KMS-11 (cell line): Measurements from ENCODE around the gene DUOX1.

Experiments used
- H2AFZ ChIP-seq: fragments of 200-600 bp; sonication (generic); 2 replicates; pipeline ENCODE4 v1.6.1; 2016; ENCODE audit warnings: antibody characterized with exemption, mixed run types, low read depth
- H3K27ac ChIP-seq: fragments of 200-600 bp; sonication (generic); 2 replicates; pipeline ENCODE4 v1.6.1; 2016; ENCODE audit warnings: mild to moderate bottlenecking, mixed run types
- H3K27me3 ChIP-seq: fragments of 200-600 bp; sonication (generic); 2 replicates; pipeline ENCODE4 v1.6.1; 2017; ENCODE audit warnings: mild to moderate bottlenecking, low read depth, mixed run types, moderate library complexity; ENCODE audit not compliant: insufficient read depth
- H3K36me3 ChIP-seq: fragments of 200-600 bp; sonication (generic); 2 replicates; pipeline ENCODE4 v1.6.1; 2017; ENCODE audit warnings: mild to moderate bottlenecking, mixed run types; ENCODE audit not compliant: insufficient read depth
- H3K4me1 ChIP-seq: fragments of 200-600 bp; sonication (generic); 2 replicates; pipeline ENCODE4 v1.6.1; 2016; ENCODE audit warnings: mild to moderate bottlenecking, low read depth, mixed run types; ENCODE audit not compliant: poor library complexity, severe bottlenecking
- H3K4me2 ChIP-seq: fragments of 200-600 bp; sonication (generic); 2 replicates; pipeline ENCODE4 v1.7.0; 2016; ENCODE audit warnings: mild to moderate bottlenecking, mixed run types
- H3K4me3 ChIP-seq: fragments of 200-600 bp; sonication (generic); IDR thresholded peaks from 2 replicates; pipeline ENCODE4 v1.6.1; 2017; ENCODE audit warnings: low read depth, low read length, mixed read lengths; ENCODE audit not compliant: insufficient read depth
- H3K79me2 ChIP-seq: fragments of 200-600 bp; sonication (generic); 2 replicates; pipeline ENCODE4 v1.6.1; 2016; ENCODE audit warnings: low read depth, mixed run types; ENCODE audit not compliant: insufficient read depth
- H3K9ac ChIP-seq: fragments of 200-600 bp; sonication (generic); 2 replicates; pipeline ENCODE4 v1.6.1; 2016; ENCODE audit warnings: mild to moderate bottlenecking, mixed run types
- H4K20me1 ChIP-seq: fragments of 200-600 bp; sonication (generic); 2 replicates; pipeline ENCODE4 v1.6.1; 2016; ENCODE audit warnings: mild to moderate bottlenecking, mixed run types; ENCODE audit not compliant: insufficient read depth
- TF ChIP-seq, protein P1 (sequence below): fragments of 200-600 bp; sonication (generic); conservative IDR thresholded peaks from 2 replicates; pipeline ENCODE4 v1.6.1; 2017; ENCODE audit warnings: low read depth, mild to moderate bottlenecking, antibody characterized with exemption, low read length, moderate library complexity, mixed read lengths

Gene DUOX1

DNA sequence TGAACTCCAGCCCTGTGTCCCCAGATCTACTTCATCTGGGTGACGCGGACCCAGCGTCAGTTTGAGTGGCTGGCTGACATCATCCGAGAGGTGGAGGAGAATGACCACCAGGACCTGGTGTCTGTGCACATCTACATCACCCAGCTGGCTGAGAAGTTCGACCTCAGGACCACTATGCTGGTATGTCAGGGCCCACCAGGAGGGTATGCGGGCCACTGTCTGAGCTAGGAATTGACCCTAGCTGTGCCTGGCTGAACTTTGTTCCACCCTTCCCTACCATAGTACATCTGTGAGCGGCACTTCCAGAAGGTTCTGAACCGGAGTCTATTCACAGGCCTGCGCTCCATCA is 33.7 kb downstream of the DUOX1 start:
- Histone ChIP-seq H2AFZ (no peak overlapping the region), H3K27ac (no peak overlapping the region), H3K79me2 (no peaks in the 10 kb centered on the region), H3K4me3 (no peak overlapping the region), H4K20me1 (no peaks in the 10 kb centered on the region), H3K4me1 (peaks cover 13% of the 10 kb centered on the region), H3K36me3 (no peaks in the 10 kb centered on the region), H3K27me3 (no peaks in the 10 kb centered on the region), H3K4me2 (no peak overlapping the region), H3K9ac (no peak overlapping the region)
- TF ChIP-seq, protein P1, sequence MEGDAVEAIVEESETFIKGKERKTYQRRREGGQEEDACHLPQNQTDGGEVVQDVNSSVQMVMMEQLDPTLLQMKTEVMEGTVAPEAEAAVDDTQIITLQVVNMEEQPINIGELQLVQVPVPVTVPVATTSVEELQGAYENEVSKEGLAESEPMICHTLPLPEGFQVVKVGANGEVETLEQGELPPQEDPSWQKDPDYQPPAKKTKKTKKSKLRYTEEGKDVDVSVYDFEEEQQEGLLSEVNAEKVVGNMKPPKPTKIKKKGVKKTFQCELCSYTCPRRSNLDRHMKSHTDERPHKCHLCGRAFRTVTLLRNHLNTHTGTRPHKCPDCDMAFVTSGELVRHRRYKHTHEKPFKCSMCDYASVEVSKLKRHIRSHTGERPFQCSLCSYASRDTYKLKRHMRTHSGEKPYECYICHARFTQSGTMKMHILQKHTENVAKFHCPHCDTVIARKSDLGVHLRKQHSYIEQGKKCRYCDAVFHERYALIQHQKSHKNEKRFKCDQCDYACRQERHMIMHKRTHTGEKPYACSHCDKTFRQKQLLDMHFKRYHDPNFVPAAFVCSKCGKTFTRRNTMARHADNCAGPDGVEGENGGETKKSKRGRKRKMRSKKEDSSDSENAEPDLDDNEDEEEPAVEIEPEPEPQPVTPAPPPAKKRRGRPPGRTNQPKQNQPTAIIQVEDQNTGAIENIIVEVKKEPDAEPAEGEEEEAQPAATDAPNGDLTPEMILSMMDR: no peak

DNA sequence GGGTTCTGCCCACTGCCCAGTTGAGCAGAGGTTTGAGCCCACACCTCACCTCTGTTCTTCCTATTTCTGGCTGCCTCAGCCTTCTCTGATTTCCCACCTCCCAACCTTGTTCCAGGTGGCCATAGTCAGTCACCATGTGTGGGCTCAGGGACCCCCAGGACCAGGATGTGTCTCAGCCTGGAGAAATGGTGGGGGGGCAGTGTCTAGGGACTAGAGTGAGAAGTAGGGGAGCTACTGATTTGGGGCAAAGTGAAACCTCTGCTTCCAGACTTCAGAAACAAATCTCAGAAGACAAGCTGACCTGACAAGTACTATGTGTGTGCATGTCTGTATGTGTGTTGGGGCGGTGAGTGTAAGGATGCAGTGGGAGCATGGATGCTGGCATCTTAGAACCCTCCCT is 35.1 kb downstream of the DUOX1 start:
- H2AFZ ChIP-seq: no peak overlapping the region
- no peak overlapping the region for H3K9ac ChIP-seq
- no peak overlapping the region for H3K4me2 ChIP-seq
- H3K4me3 ChIP-seq: no peak overlapping the region
- no peaks in the 10 kb centered on the region for H4K20me1 ChIP-seq
- TF ChIP-seq, protein P1: no peak
- no peaks in the 10 kb centered on the region for H3K27me3 ChIP-seq
- no peak overlapping the region for H3K27ac ChIP-seq
- H3K4me1 ChIP-seq: peaks cover 13% of the 10 kb centered on the region
- H3K79me2 ChIP-seq: no peaks in the 10 kb centered on the region
- H3K36me3 ChIP-seq: no peaks in the 10 kb centered on the region

DNA sequence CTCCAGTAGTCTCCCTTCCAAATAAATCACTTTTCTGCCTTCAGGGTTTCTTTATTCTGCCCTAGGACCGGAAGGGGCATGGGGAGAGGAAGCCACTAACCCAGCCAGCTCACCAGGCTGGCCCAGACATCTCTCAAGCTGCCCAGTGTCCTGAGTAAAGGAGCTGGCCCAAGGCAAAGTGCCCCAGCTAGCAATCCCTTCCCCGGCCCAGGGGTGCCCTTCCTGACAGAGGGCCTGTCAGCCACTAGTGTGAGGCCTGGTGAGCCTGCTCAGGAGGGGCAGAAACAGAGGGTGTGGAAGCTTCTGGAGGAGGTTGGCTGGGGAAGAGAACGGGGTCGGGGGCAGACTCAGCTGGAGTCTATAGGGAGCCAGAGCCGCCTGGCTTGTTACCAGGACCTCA is 35.7 kb downstream of the DUOX1 start:
- Histone ChIP-seq H3K4me1 (peaks cover 13% of the 10 kb centered on the region), H3K27me3 (no peaks in the 10 kb centered on the region), H3K36me3 (no peaks in the 10 kb centered on the region), H2AFZ (no peak overlapping the region), H3K27ac (no peak overlapping the region), H3K4me2 (no peak overlapping the region; the same call in 1 of the 2 replicates), H3K9ac (no peak overlapping the region), H4K20me1 (no peaks in the 10 kb centered on the region), H3K79me2 (no peaks in the 10 kb centered on the region), H3K4me3 (no peak overlapping the region)
- TF ChIP-seq, protein P1: no peak

DNA sequence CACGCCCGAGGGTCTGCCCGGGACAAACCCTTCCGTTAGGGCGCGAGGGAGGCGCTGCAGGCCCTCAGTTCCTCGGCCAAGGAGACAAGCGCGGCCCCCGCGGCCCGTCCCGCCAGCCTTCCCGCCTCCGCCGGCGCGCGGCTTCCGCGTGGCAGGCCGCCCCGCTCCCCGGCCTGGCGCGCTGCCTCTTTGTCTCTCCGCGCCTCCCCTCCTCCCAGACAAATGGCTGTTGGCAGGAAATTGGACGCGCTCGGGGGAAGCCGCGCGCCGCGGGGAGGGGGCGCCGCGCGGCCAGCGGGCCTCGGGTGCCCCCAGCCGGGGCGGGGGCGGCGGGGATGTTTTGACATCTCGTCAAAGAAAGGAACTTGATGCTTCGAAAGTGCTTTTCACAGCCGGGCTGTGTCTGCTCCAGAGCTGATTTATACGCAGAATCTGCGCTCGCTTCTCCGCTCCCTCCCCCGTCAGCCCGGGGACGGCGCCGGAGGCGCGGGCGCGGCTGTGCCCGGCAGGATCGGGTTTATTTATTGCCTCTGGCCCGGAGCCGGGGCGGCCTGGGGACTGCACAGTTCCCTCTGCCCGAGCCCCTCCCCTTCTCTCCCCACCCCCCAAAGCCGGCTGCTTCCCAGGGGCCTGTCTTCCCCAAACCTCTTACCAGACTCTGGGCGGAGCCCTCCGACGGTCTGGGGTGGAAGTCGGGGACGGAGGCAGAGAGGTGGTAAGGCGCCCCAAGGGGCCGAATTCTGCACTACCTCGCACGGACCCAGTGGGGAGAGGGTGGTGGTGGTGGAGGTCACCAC is 37.2 kb downstream of the DUOX1 start:
- H2AFZ ChIP-seq: peak overlapping the region; percentile 96
- peak overlapping the region; percentile 94 for H3K27ac ChIP-seq

More for the DNA sequence above, 37.2 kb downstream of the DUOX1 start:
- peaks cover 13% of the 10 kb centered on the region for H3K4me1 ChIP-seq
- no peaks in the 10 kb centered on the region for H3K79me2 ChIP-seq
- peak overlapping the region; percentile 95 for H3K4me2 ChIP-seq
- TF ChIP-seq, protein P1: peak; percentile 65
- H3K27me3 ChIP-seq: no peaks in the 10 kb centered on the region
- no peaks in the 10 kb centered on the region for H3K36me3 ChIP-seq
- H3K9ac ChIP-seq: peak overlapping the region; percentile 98
- H4K20me1 ChIP-seq: no peaks in the 10 kb centered on the region
- H3K4me3 ChIP-seq: no peak overlapping the region
